Activated CD8-positive, alpha-beta T cell treated with anti-CD3 and anti-CD28 coated beads for 36 hours (primary cell): Measurements from ENCODE around the gene CD109. TPM values are rescaled to one million over a fixed set of nuclear protein-coding genes. Genes with fewer than 3 reads are reported as not detected.
"Not testable (repeated sequence)": the region's sequence is repeated elsewhere in the genome, so short reads cannot be mapped to it uniquely, and the experiment has no call there.

Experiments used
- ATAC-seq: fragments of 200-7000 bp; cut with Tn5 transposase; one replicate; pipeline ENCODE4 v1.10.0; 2021; ENCODE audit warnings: mild to moderate bottlenecking, moderate library complexity
- CTCF ChIA-PET: fragments of 350-600 bp; sonication (Branson Sonifier 250); formaldehyde crosslinking; loops from one replicate; lab custom pipeline; 2021; ENCODE audit warnings: antibody characterized with exemption; lab: Charles Lee
- POLR2A ChIA-PET: fragments of 350-600 bp; sonication (Branson Sonifier 250); formaldehyde crosslinking; loops from one replicate; lab custom pipeline; 2021; ENCODE audit warnings: antibody characterized with exemption; lab: Charles Lee
- DNase-seq: peaks from one replicate; pipeline ENCODE4 v3.0.0-alpha.2; 2020
- H3K27ac Mint-ChIP-seq: one replicate; pipeline ENCODE4 v1.8.0; 2021; ENCODE audit warnings: mild to moderate bottlenecking, mixed read lengths
- H3K27me3 Mint-ChIP-seq: one replicate; pipeline ENCODE4 v1.8.0; 2021; ENCODE audit warnings: mixed read lengths
- H3K36me3 Mint-ChIP-seq: one replicate; pipeline ENCODE4 v1.8.0; 2021; ENCODE audit warnings: low read depth, mixed read lengths
- H3K4me1 Mint-ChIP-seq: one replicate; pipeline ENCODE4 v1.8.0; 2021; ENCODE audit warnings: low read depth, mixed read lengths
- H3K4me3 Mint-ChIP-seq: one replicate; pipeline ENCODE4 v1.8.0; 2021; ENCODE audit warnings: mild to moderate bottlenecking, moderate library complexity, mixed read lengths
- H3K9me3 Mint-ChIP-seq: one replicate; pipeline ENCODE4 v1.8.0; 2021; ENCODE audit warnings: mixed read lengths
- CTCF ChIP-seq: fragments of 200-600 bp; IDR thresholded peaks from one replicate; pipeline ENCODE4 v1.8.0; 2022; ENCODE audit warnings: antibody characterized with exemption, mild to moderate bottlenecking
- intact Hi-C: fragments of 100-400 bp; cut with micrococcal nuclease; formaldehyde crosslinking; loops from one replicate; pipeline ENCODE4 v1.10.0; 2022
- total RNA-seq, 2 experiments: library from RNA; stranded (reverse); gene quantifications; one replicate each; pipeline ENCODE4 v1.2.3, GENCODE V29; 2021

CD109 gene
- total RNA-seq, 2 experiments from 2014 or later = 9.5 to 10.6 TPM

DNA sequence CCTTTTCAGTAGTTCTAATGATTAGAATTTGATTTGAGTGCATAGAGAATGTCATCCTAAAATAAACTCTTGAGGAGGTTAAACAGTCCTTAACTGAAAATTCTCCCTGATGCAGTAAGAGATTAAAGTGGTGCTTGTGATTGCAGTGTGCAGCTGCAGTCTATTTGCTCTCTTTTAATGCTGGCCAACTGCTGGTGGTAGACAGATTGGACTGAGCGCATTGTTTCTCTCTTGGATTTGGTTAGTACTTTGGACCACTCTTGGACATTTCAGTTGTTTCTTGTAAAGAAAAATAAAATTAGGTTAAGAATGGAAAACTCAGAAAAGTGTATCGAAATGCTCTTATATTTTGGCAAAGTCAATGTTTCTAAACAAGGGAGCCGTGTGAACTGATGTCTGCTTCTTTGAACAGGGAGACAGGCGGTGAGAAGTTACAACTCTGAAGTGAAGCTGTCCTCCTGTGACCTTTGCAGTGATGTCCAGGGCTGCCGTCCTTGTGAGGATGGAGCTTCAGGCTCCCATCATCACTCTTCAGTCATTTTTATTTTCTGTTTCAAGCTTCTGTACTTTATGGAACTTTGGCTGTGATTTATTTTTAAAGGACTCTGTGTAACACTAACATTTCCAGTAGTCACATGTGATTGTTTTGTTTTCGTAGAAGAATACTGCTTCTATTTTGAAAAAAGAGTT is 127.2 kb downstream of the CD109 start:
- intact Hi-C loops = no loop called here
- H3K4me1 Mint-ChIP-seq = no peaks in the 10 kb centered on the region
- ChIA-PET CTCF (no interaction called here), POLR2A (no interaction called here)
- ATAC-seq (no peak), DNase-seq (no peak)
- no peaks in the 10 kb centered on the region for H3K27me3 Mint-ChIP-seq
- peaks cover 9% of the 10 kb centered on the region for H3K9me3 Mint-ChIP-seq
- peaks cover 8% of the 10 kb centered on the region for H3K36me3 Mint-ChIP-seq
- no peak for TF ChIP-seq CTCF
- no peak overlapping the region for H3K27ac Mint-ChIP-seq
- H3K4me3 Mint-ChIP-seq = no peak overlapping the region

GRCh38 chr6:73823832-73824231 is 127.8 kb downstream of the CD109 start:
- DNase-seq = no peak
- H3K36me3 Mint-ChIP-seq = peaks cover 8% of the 10 kb centered on the region
- CTCF ChIA-PET = interaction anchor here (1.5 kb wide), 1 partner anchor 18 kb away, joined by 3 read pairs; no protein-coding TSS in a partner anchor
- POLR2A ChIA-PET = no interaction called here
- peaks cover 9% of the 10 kb centered on the region for H3K9me3 Mint-ChIP-seq
- H3K4me3 Mint-ChIP-seq = no peak overlapping the region
- no peak overlapping the region for H3K27ac Mint-ChIP-seq
- TF ChIP-seq CTCF = no peak
- no peaks in the 10 kb centered on the region for H3K27me3 Mint-ChIP-seq
- intact Hi-C loops = no loop called here
- no peak for ATAC-seq
- no peaks in the 10 kb centered on the region for H3K4me1 Mint-ChIP-seq

DNA sequence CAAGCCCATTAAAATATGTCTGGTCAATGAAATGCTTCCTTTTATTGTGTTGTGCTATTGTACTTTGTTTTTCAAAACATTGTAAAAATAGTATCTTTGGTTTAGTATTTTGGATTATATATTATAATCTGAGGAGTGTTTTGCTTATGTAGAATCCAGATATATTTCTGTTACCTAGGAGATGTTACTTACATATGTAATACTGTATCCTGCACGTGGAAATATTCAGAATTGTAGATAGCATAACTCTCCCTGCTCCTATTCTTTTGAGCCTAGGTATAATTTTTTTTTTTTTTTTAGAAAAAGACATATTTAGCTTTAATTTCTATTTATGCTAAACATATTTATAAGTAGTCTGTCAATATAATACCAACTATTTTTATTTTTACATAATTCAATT is 130.6 kb downstream of the CD109 start:
- Mint-ChIP-seq H3K27ac (no peak overlapping the region), H3K9me3 (no peaks in the 10 kb centered on the region), H3K36me3 (peaks cover under 1% of the 10 kb centered on the region), H3K4me3 (no peak overlapping the region), H3K4me1 (no peaks in the 10 kb centered on the region), H3K27me3 (no peaks in the 10 kb centered on the region)
- CTCF ChIA-PET = no interaction called here
- POLR2A ChIA-PET = no interaction called here
- intact Hi-C loops = no loop called here
- no peak for ATAC-seq
- no peak for TF ChIP-seq CTCF
- no peak for DNase-seq

DNA sequence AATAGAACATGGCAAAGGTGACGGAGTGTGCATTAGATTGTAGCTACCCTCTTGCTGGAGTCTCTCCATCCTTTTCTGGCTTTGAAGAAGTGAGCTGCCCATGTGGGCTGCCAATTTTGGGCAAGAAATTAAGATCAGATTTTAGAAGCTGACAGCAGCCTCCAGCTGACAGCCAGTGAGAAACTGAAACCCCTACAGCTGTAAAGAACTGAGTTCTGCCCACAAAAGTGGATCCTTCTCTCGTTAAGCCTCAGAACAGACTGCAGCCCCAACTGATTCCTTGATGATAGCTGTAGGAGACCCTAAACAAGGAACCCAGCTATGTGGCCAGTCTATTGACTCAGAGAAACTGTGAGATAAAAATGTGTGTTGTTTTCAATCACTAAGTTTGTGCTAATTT is 134.1 kb downstream of the CD109 start:
- ChIA-PET CTCF (interaction anchor here (0.6 to 0.8 kb wide), 2 partner anchors 16 to 1382 kb away, joined by 3 read pairs; no protein-coding TSS in a partner anchor), POLR2A (no interaction called here)
- no peak for ATAC-seq
- Mint-ChIP-seq H3K4me3 (no peak overlapping the region), H3K9me3 (no peaks in the 10 kb centered on the region), H3K27ac (no peak overlapping the region), H3K36me3 (no peaks in the 10 kb centered on the region), H3K4me1 (no peaks in the 10 kb centered on the region), H3K27me3 (no peaks in the 10 kb centered on the region)
- TF ChIP-seq CTCF = no peak
- intact Hi-C loops = no loop called here
- no peak for DNase-seq

DNA sequence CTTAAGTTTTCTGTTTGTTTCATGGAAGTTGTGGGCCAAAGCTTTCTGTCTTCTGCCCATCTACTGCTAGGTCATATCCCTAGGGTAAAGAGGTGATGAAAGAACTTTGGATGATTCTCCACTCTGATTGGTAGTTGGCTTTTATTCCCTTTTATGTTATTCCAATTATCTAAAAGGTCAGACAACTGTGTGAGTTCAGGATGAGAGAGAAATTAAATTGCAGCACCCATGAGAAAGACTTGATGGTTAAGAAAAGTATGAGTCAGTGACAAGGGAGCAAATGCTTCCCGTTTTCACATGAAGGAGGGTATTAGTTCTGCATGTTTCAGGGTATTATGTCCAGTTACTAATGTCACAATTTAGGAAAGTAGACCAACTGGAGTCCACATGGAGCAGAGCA is 136.3 kb downstream of the CD109 start:
- DNase-seq (no peak), ATAC-seq (no peak)
- CTCF ChIA-PET = interaction anchor here (0.5 kb wide), 1 partner anchor 17 kb away, joined by 3 read pairs; no protein-coding TSS in a partner anchor
- Mint-ChIP-seq H3K9me3 (no peaks in the 10 kb centered on the region), H3K27me3 (no peaks in the 10 kb centered on the region), H3K4me3 (no peak overlapping the region), H3K36me3 (no peaks in the 10 kb centered on the region), H3K27ac (no peak overlapping the region), H3K4me1 (no peaks in the 10 kb centered on the region)
- TF ChIP-seq CTCF = no peak
- intact Hi-C loops = no loop called here
- POLR2A ChIA-PET = no interaction called here

GRCh38 chr6:73844696-73845095 is 148.7 kb downstream of the CD109 start:
- H3K27me3 Mint-ChIP-seq, H3K27ac Mint-ChIP-seq, H3K4me1 Mint-ChIP-seq, ATAC-seq, DNase-seq, intact Hi-C loops, H3K36me3 Mint-ChIP-seq, H3K9me3 Mint-ChIP-seq, CTCF ChIA-PET, H3K4me3 Mint-ChIP-seq, POLR2A ChIA-PET: not testable (repeated sequence)

DNA sequence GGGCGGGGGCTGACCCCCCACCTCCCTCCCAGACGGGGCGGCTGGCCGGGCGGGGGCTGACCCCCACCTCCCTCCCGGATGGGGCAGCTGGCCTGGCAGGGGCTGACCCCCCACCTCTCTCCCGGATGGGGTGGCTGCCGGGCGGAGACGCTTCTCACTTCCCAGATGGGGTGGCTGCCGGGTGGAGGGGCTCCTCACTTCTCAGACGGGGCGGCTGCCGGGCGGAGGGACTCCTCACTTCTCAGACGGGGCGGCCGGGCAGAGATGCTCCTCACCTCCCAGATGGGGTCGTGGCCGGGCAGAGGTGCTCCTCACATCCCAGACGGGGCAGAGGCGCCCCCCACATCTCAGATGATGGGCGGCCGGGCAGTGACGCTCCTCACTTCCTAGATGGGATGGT is 155.0 kb downstream of the CD109 start:
- intact Hi-C loops = loop anchor here (5.0 kb wide), 1 partner anchor 114 kb away; no protein-coding TSS in a partner anchor
- CTCF ChIA-PET, DNase-seq, ATAC-seq, H3K36me3 Mint-ChIP-seq, H3K27ac Mint-ChIP-seq, H3K4me1 Mint-ChIP-seq, H3K9me3 Mint-ChIP-seq, H3K27me3 Mint-ChIP-seq, H3K4me3 Mint-ChIP-seq, POLR2A ChIA-PET: not testable (repeated sequence)
